ENCODE results near the gene BRAT1. TPM values are rescaled to one million over a fixed set of nuclear protein-coding genes. Genes with fewer than 3 reads are reported as not detected.
"Not testable (repeated sequence)": the region's sequence is repeated elsewhere in the genome, so short reads cannot be mapped to it uniquely, and the experiment has no call there.

The BRAT1 gene
- polyA plus RNA-seq, 2 donors = 15.6 to 19.5 TPM

GRCh38 chr7:2566348-2566889 lies 11.1 kb upstream of the BRAT1 start:
- Histone ChIP-seq H3K4me3 (ENCODE audit: low read depth in 1 of 2, low read length in 2 of 2) (no peak overlapping the region), H3K9me3 (ENCODE audit: control insufficient read depth in 2 of 2, insufficient read depth in 1 of 2, low read depth in 1 of 2, low read length in 1 of 2) (no peaks in the 10 kb centered on the region), H3K27ac (ENCODE audit: low read depth in 2 of 2, low read length in 1 of 2) (no peak overlapping the region), H3K36me3 (ENCODE audit: control insufficient read depth in 2 of 2, insufficient read depth in 2 of 2, low read length in 1 of 2) (no peaks in the 10 kb centered on the region), H3K27me3 (ENCODE audit: control insufficient read depth in 1 of 2, insufficient read depth in 2 of 2, low read length in 2 of 2) (no peaks in the 10 kb centered on the region), H3K4me1 (ENCODE audit: control insufficient read depth in 2 of 2, insufficient read depth in 2 of 2, low read length in 1 of 2) (peaks cover 0 to 2% of the 10 kb centered on the region in 2 donors)
- WGBS, 2 donors = 76 to 83% methylated on average over 8 of the region's 8 CpGs

GRCh38 chr7:2564970-2565540 lies 9.7 kb upstream of the BRAT1 start:
- H3K4me3 ChIP-seq (ENCODE audit: low read depth in 1 of 2, low read length in 2 of 2) = no peak overlapping the region
- no peaks in the 10 kb centered on the region for H3K9me3 ChIP-seq (ENCODE audit: control insufficient read depth in 2 of 2, insufficient read depth in 1 of 2, low read depth in 1 of 2, low read length in 1 of 2)
- H3K27me3 ChIP-seq (ENCODE audit: control insufficient read depth in 1 of 2, insufficient read depth in 2 of 2, low read length in 2 of 2) = no peaks in the 10 kb centered on the region
- peaks cover 0 to 2% of the 10 kb centered on the region in 2 donors for H3K4me1 ChIP-seq (ENCODE audit: control insufficient read depth in 2 of 2, insufficient read depth in 2 of 2, low read length in 1 of 2)
- H3K36me3 ChIP-seq (ENCODE audit: control insufficient read depth in 2 of 2, insufficient read depth in 2 of 2, low read length in 1 of 2) = no peaks in the 10 kb centered on the region
- WGBS, 2 donors = 75 to 86% methylated on average over 12 of the region's 12 CpGs
- H3K27ac ChIP-seq (ENCODE audit: low read depth in 2 of 2, low read length in 1 of 2) = no peak overlapping the region

DNA sequence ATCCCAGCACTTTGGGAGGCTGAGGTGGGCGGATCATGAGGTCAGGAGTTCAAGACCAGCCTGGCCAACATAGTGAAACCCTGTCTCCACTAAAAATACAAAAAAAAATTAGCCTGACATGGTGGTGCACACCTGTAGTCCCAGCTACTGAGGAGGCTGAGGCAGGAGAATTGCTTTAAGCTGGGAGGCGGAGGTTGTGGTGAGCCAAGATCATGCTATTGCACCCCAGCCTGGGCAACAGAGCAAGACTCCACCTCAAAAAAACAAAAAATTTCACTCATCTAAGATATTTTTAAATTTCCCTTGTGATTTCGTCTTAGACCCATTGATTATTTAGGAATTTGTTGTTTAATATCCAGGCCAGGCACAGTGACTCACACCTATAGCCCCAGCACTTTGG lies 8.6 kb upstream of the BRAT1 start:
- not testable (repeated sequence) for H3K27ac ChIP-seq (ENCODE audit: low read depth in 2 of 2, low read length in 1 of 2); H3K9me3 ChIP-seq (ENCODE audit: control insufficient read depth in 2 of 2, insufficient read depth in 1 of 2, low read depth in 1 of 2, low read length in 1 of 2); H3K27me3 ChIP-seq (ENCODE audit: control insufficient read depth in 1 of 2, insufficient read depth in 2 of 2, low read length in 2 of 2); H3K36me3 ChIP-seq (ENCODE audit: control insufficient read depth in 2 of 2, insufficient read depth in 2 of 2, low read length in 1 of 2); H3K4me1 ChIP-seq (ENCODE audit: control insufficient read depth in 2 of 2, insufficient read depth in 2 of 2, low read length in 1 of 2); H3K4me3 ChIP-seq (ENCODE audit: low read depth in 1 of 2, low read length in 2 of 2)
- 94 to 96% methylated on average over 3 of the region's 3 CpGs for WGBS, 2 donors

- WGBS, 2 donors = 7% methylated on average over 42 to 53 of the region's 53 CpGs
- peaks cover 4 to 8% of the 10 kb centered on the region in 2 donors for H3K4me1 ChIP-seq (ENCODE audit: control insufficient read depth in 2 of 2, insufficient read depth in 2 of 2, low read length in 1 of 2)
- peak overlapping the region; percentile 18 to 26 for H3K27ac ChIP-seq (ENCODE audit: low read depth in 2 of 2, low read length in 1 of 2)
- H3K27me3 ChIP-seq (ENCODE audit: control insufficient read depth in 1 of 2, insufficient read depth in 2 of 2, low read length in 2 of 2) = no peaks in the 10 kb centered on the region
- H3K4me3 ChIP-seq (ENCODE audit: low read depth in 1 of 2, low read length in 2 of 2) = peak overlapping the region; percentile 86 to 89
- H3K9me3 ChIP-seq (ENCODE audit: control insufficient read depth in 2 of 2, insufficient read depth in 1 of 2, low read depth in 1 of 2, low read length in 1 of 2) = no peaks in the 10 kb centered on the region
- H3K36me3 ChIP-seq (ENCODE audit: control insufficient read depth in 2 of 2, insufficient read depth in 2 of 2, low read length in 1 of 2) = no peaks in the 10 kb centered on the region
Measured at GRCh38 chr7:2559283-2559950, 4.1 kb upstream of the BRAT1 start.

GRCh38 chr7:2558629-2559282 lies 3.4 kb upstream of the BRAT1 start, which contains the start of gene IQCE:
IQCE (plus strand) TSS chr7:2558979; CDS start chr7:2559182, 203 bp downstream.
- 1 to 2% methylated on average over 19 to 66 of the region's 66 CpGs for WGBS, 2 donors
- no peaks in the 10 kb centered on the region for H3K36me3 ChIP-seq (ENCODE audit: control insufficient read depth in 2 of 2, insufficient read depth in 2 of 2, low read length in 1 of 2)
- peaks cover 8 to 14% of the 10 kb centered on the region in 2 donors for H3K4me1 ChIP-seq (ENCODE audit: control insufficient read depth in 2 of 2, insufficient read depth in 2 of 2, low read length in 1 of 2)
- H3K4me3 ChIP-seq (ENCODE audit: low read depth in 1 of 2, low read length in 2 of 2) = peak within 1 kb of the TSS; percentile 86 to 89
- no peaks in the 10 kb centered on the region for H3K9me3 ChIP-seq (ENCODE audit: control insufficient read depth in 2 of 2, insufficient read depth in 1 of 2, low read depth in 1 of 2, low read length in 1 of 2)
- no peaks in the 10 kb centered on the region for H3K27me3 ChIP-seq (ENCODE audit: control insufficient read depth in 1 of 2, insufficient read depth in 2 of 2, low read length in 2 of 2)
- H3K27ac ChIP-seq (ENCODE audit: low read depth in 2 of 2, low read length in 1 of 2) = peak within 1 kb of the TSS; percentile 26 to 42

DNA sequence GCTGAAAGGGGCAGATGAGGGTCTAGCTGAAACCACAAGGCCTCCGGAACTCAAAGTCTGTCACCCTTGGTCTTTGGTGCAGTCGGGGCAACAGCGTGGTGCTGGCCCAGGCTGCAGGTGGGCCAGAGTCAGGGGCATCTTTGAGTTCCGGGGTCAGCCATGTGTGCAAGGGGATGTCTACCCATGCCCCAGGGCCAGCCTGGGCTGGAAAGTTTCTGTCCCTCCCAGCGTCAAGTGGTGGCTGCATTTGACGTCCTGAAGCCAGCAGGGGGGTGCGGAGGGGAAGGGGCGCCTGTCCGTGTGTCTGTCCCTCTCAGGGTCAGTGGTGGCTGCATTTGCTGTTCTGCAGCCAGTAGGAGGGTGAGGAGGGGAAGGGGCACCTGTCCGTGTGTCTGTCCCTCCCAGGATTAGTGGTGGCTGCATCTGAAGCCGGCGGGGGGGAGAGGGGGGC lies 638 bp downstream of the BRAT1 start:
- H3K27me3 ChIP-seq (ENCODE audit: control insufficient read depth in 1 of 2, insufficient read depth in 2 of 2, low read length in 2 of 2) = no peaks in the 10 kb centered on the region
- WGBS, 2 donors = 1 to 5% methylated on average over 12 of the region's 12 CpGs
- H3K9me3 ChIP-seq (ENCODE audit: control insufficient read depth in 2 of 2, insufficient read depth in 1 of 2, low read depth in 1 of 2, low read length in 1 of 2) = no peaks in the 10 kb centered on the region
- peak overlapping the region; percentile 75 to 77 for H3K4me3 ChIP-seq (ENCODE audit: low read depth in 1 of 2, low read length in 2 of 2)
- H3K36me3 ChIP-seq (ENCODE audit: control insufficient read depth in 2 of 2, insufficient read depth in 2 of 2, low read length in 1 of 2) = no peaks in the 10 kb centered on the region
- no peak overlapping the region for H3K27ac ChIP-seq (ENCODE audit: low read depth in 2 of 2, low read length in 1 of 2)
- peaks cover 8 to 16% of the 10 kb centered on the region in 2 donors for H3K4me1 ChIP-seq (ENCODE audit: control insufficient read depth in 2 of 2, insufficient read depth in 2 of 2, low read length in 1 of 2)

GRCh38 chr7:2553831-2554581 lies 1.3 kb downstream of the BRAT1 start:
- peak overlapping the region; percentile 75 to 77 for H3K4me3 ChIP-seq (ENCODE audit: low read depth in 1 of 2, low read length in 2 of 2)
- H3K9me3 ChIP-seq (ENCODE audit: control insufficient read depth in 2 of 2, insufficient read depth in 1 of 2, low read depth in 1 of 2, low read length in 1 of 2) = no peaks in the 10 kb centered on the region
- WGBS, 2 donors = 49 to 58% methylated on average over 16 of the region's 16 CpGs
- no peaks in the 10 kb centered on the region for H3K27me3 ChIP-seq (ENCODE audit: control insufficient read depth in 1 of 2, insufficient read depth in 2 of 2, low read length in 2 of 2)
- no peaks in the 10 kb centered on the region for H3K36me3 ChIP-seq (ENCODE audit: control insufficient read depth in 2 of 2, insufficient read depth in 2 of 2, low read length in 1 of 2)
- peaks cover 8 to 13% of the 10 kb centered on the region in 2 donors for H3K4me1 ChIP-seq (ENCODE audit: control insufficient read depth in 2 of 2, insufficient read depth in 2 of 2, low read length in 1 of 2)
- peak overlapping the region in 1 of 2 donors; percentile 22 for H3K27ac ChIP-seq (ENCODE audit: low read depth in 2 of 2, low read length in 1 of 2)

GRCh38 chr7:2553108-2553507 lies 2.2 kb downstream of the BRAT1 start:
- no peaks in the 10 kb centered on the region for H3K9me3 ChIP-seq (ENCODE audit: control insufficient read depth in 2 of 2, insufficient read depth in 1 of 2, low read depth in 1 of 2, low read length in 1 of 2)
- H3K27me3 ChIP-seq (ENCODE audit: control insufficient read depth in 1 of 2, insufficient read depth in 2 of 2, low read length in 2 of 2) = no peaks in the 10 kb centered on the region
- 93 to 94% methylated on average over 10 of the region's 10 CpGs for WGBS, 2 donors
- H3K27ac ChIP-seq (ENCODE audit: low read depth in 2 of 2, low read length in 1 of 2) = no peak overlapping the region
- H3K4me1 ChIP-seq (ENCODE audit: control insufficient read depth in 2 of 2, insufficient read depth in 2 of 2, low read length in 1 of 2) = peaks cover 8 to 10% of the 10 kb centered on the region in 2 donors
- H3K36me3 ChIP-seq (ENCODE audit: control insufficient read depth in 2 of 2, insufficient read depth in 2 of 2, low read length in 1 of 2) = peaks cover 0 to 1% of the 10 kb centered on the region in 2 donors
- H3K4me3 ChIP-seq (ENCODE audit: low read depth in 1 of 2, low read length in 2 of 2) = no peak overlapping the region

DNA sequence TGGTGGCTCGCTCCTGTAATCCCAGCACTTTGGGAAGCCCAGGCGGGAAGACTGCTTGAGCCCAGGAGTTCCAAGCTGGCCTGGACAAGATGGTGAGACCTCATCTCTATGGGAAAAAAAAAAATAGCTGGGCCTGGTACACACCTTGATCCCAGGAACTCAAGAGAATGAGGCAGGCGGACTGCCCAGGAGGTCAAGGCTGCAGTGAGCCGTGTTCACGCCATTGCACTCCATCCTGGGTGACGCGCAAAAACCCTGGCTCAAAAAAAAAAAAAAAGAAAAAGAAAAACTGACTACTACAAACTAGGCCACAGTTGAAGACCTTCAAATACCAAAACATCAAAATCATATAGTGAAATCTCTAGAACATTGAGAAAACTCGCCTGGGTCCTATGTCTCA lies 3.9 kb downstream of the BRAT1 start:
- Histone ChIP-seq H3K36me3 (ENCODE audit: control insufficient read depth in 2 of 2, insufficient read depth in 2 of 2, low read length in 1 of 2) (peaks cover 0 to 13% of the 10 kb centered on the region in 2 donors), H3K27me3 (ENCODE audit: control insufficient read depth in 1 of 2, insufficient read depth in 2 of 2, low read length in 2 of 2) (no peaks in the 10 kb centered on the region), H3K9me3 (ENCODE audit: control insufficient read depth in 2 of 2, insufficient read depth in 1 of 2, low read depth in 1 of 2, low read length in 1 of 2) (no peaks in the 10 kb centered on the region), H3K27ac (ENCODE audit: low read depth in 2 of 2, low read length in 1 of 2) (no peak overlapping the region), H3K4me3 (ENCODE audit: low read depth in 1 of 2, low read length in 2 of 2) (no peak overlapping the region), H3K4me1 (ENCODE audit: control insufficient read depth in 2 of 2, insufficient read depth in 2 of 2, low read length in 1 of 2) (peaks cover 8 to 10% of the 10 kb centered on the region in 2 donors)
- WGBS, 2 donors = 95% methylated on average over 8 of the region's 8 CpGs

Data from esophagus (tissue), 2 donors.